ENCODE results near the gene ZBTB43. TPM values are rescaled to one million over a fixed set of nuclear protein-coding genes. Genes with fewer than 3 reads are reported as not detected.

ZBTB43 gene
- total RNA-seq = 17.1 and 20.3 TPM in 2 replicates
- long read RNA-seq, full-length matches to known transcripts = 124 of 128 reads
- long read RNA-seq, partial matches to known transcripts = 0 of 128 reads
- long read RNA-seq, other reads (novel, unspliced or antisense) = 4 of 128 reads

GRCh38 chr9:126804696-126805553 is at the start of gene ZBTB43:
ZBTB43 (plus strand) TSS chr9:126805040; CDS start chr9:126832510, 27,470 bp downstream.
- Mint-ChIP-seq H3K4me1 (ENCODE audit: unreplicated experiment) (peaks cover 37% of the 10 kb centered on the region), H3K9me3 (ENCODE audit: unreplicated experiment) (no peaks in the 10 kb centered on the region), H3K4me3 (ENCODE audit: unreplicated experiment) (peak within 1 kb of the TSS; percentile 97), H3K36me3 (ENCODE audit: unreplicated experiment) (peaks cover 2% of the 10 kb centered on the region), H3K27me3 (ENCODE audit: unreplicated experiment) (no peaks in the 10 kb centered on the region), H3K27ac (ENCODE audit: unreplicated experiment) (peak within 1 kb of the TSS; percentile 94)
- no peak for TF ChIP-seq CTCF (IDR thresholded peaks at IDR 0.05)
- peak; percentile 99 for DNase-seq (ENCODE audit: extremely low spot score, unreplicated experiment)

GRCh38 chr9:126755317-126755875 is 49.4 kb upstream of the ZBTB43 start:
- H3K4me3 Mint-ChIP-seq (ENCODE audit: unreplicated experiment) = no peak overlapping the region

GRCh38 chr9:126756238-126756637 is 48.6 kb upstream of the ZBTB43 start:
- no peak overlapping the region for H3K4me3 Mint-ChIP-seq (ENCODE audit: unreplicated experiment)
- TF ChIP-seq CTCF (IDR thresholded peaks at IDR 0.05) = no peak

More at GRCh38 chr9:126755317-126755875, 49.4 kb upstream of the ZBTB43 start:
- Mint-ChIP-seq H3K4me1 (ENCODE audit: unreplicated experiment) (no peaks in the 10 kb centered on the region), H3K27me3 (ENCODE audit: unreplicated experiment) (peaks cover 28% of the 10 kb centered on the region), H3K9me3 (ENCODE audit: unreplicated experiment) (no peaks in the 10 kb centered on the region), H3K27ac (ENCODE audit: unreplicated experiment) (no peak overlapping the region), H3K36me3 (ENCODE audit: unreplicated experiment) (no peaks in the 10 kb centered on the region)
- peak; percentile 80 for DNase-seq (ENCODE audit: extremely low spot score, unreplicated experiment)
- TF ChIP-seq CTCF (IDR thresholded peaks at IDR 0.05) = no peak

GRCh38 chr9:126756876-126757415 is 47.9 kb upstream of the ZBTB43 start:
- H3K27me3 Mint-ChIP-seq (ENCODE audit: unreplicated experiment) = peaks cover 28% of the 10 kb centered on the region

More at GRCh38 chr9:126756238-126756637, 48.6 kb upstream of the ZBTB43 start:
- Mint-ChIP-seq H3K36me3 (ENCODE audit: unreplicated experiment) (no peaks in the 10 kb centered on the region), H3K4me1 (ENCODE audit: unreplicated experiment) (no peaks in the 10 kb centered on the region), H3K9me3 (ENCODE audit: unreplicated experiment) (no peaks in the 10 kb centered on the region), H3K27me3 (ENCODE audit: unreplicated experiment) (peaks cover 25% of the 10 kb centered on the region), H3K27ac (ENCODE audit: unreplicated experiment) (no peak overlapping the region)
- peak; percentile 77 for DNase-seq (ENCODE audit: extremely low spot score, unreplicated experiment)

More at GRCh38 chr9:126756876-126757415, 47.9 kb upstream of the ZBTB43 start:
- Mint-ChIP-seq H3K4me3 (ENCODE audit: unreplicated experiment) (no peak overlapping the region), H3K27ac (ENCODE audit: unreplicated experiment) (no peak overlapping the region), H3K9me3 (ENCODE audit: unreplicated experiment) (no peaks in the 10 kb centered on the region), H3K4me1 (ENCODE audit: unreplicated experiment) (no peaks in the 10 kb centered on the region), H3K36me3 (ENCODE audit: unreplicated experiment) (no peaks in the 10 kb centered on the region)
- DNase-seq (ENCODE audit: extremely low spot score, unreplicated experiment) = peak; percentile 63
- no peak for TF ChIP-seq CTCF (IDR thresholded peaks at IDR 0.05)
